Measurements from ENCODE around the gene ANOS1. TPM values are rescaled to one million over a fixed set of nuclear protein-coding genes. Genes with fewer than 3 reads are reported as not detected.

Gene ANOS1
- total RNA-seq, 1 donor from 2014 or later: 0.04 TPM

DNA sequence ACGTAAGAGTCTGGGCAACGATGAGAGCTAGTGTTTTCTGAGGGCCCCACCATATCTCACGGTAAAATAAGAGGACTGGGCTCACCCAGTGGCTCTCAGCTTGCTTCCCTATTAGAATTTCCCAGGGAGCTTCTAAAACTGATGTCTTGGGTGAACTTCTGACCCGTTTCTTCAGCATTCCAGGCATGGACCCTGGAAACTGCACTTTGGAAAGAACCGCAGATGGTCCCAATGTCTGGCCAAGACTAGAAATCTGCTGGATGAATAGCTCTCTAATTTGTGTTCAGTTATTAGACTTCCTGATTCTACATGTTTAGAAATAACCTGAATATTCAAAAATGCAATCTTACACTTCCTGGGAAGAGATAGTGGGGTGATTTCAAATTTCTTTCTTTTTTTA is 127.8 kb downstream of the ANOS1 start:
- Mint-ChIP-seq H3K9me3 (peaks cover 3% of the 10 kb centered on the region), H3K36me3 (ENCODE audit: low read depth) (no peaks in the 10 kb centered on the region), H3K27ac (no peak overlapping the region), H3K27me3 (no peaks in the 10 kb centered on the region), H3K4me1 (no peaks in the 10 kb centered on the region), H3K4me3 (no peak overlapping the region)
- ChIA-PET CTCF (no interaction called here), POLR2A (no interaction called here)
- intact Hi-C loops (cut with micrococcal nuclease): no loop called here
- ATAC-seq (ENCODE audit: low read depth) (no peak), DNase-seq (no peak)
- TF ChIP-seq, protein P1, sequence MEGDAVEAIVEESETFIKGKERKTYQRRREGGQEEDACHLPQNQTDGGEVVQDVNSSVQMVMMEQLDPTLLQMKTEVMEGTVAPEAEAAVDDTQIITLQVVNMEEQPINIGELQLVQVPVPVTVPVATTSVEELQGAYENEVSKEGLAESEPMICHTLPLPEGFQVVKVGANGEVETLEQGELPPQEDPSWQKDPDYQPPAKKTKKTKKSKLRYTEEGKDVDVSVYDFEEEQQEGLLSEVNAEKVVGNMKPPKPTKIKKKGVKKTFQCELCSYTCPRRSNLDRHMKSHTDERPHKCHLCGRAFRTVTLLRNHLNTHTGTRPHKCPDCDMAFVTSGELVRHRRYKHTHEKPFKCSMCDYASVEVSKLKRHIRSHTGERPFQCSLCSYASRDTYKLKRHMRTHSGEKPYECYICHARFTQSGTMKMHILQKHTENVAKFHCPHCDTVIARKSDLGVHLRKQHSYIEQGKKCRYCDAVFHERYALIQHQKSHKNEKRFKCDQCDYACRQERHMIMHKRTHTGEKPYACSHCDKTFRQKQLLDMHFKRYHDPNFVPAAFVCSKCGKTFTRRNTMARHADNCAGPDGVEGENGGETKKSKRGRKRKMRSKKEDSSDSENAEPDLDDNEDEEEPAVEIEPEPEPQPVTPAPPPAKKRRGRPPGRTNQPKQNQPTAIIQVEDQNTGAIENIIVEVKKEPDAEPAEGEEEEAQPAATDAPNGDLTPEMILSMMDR (IDR thresholded peaks at IDR 0.05): no peak

DNA sequence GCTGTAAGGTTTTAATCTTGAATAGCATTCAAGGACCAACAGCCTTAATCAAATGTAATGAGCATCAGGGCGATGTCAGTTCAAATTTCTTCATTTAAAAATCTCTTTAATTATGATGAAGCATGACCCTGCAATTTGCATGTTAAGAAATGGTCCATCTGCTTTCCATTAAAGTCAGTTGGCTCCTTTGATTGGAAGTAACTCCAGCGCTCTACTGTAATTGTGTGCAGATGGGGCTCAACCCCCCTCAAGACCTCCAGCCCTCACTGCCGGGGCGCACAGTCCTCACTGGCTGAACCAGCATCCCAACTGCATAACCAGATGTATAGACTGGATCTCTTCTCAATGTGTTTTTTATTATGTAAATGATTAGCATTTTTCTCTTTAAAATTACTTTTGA is 140.4 kb downstream of the ANOS1 start:
- TF ChIP-seq, protein P1 (IDR thresholded peaks at IDR 0.05): no peak
- H3K27ac Mint-ChIP-seq: no peak overlapping the region
- CTCF ChIA-PET: no interaction called here
- intact Hi-C loops (cut with micrococcal nuclease): no loop called here
- H3K36me3 Mint-ChIP-seq (ENCODE audit: low read depth): no peaks in the 10 kb centered on the region
- no peaks in the 10 kb centered on the region for H3K9me3 Mint-ChIP-seq
- no peak for DNase-seq
- no peaks in the 10 kb centered on the region for H3K27me3 Mint-ChIP-seq
- no peaks in the 10 kb centered on the region for H3K4me1 Mint-ChIP-seq
- no peak for ATAC-seq (ENCODE audit: low read depth)
- POLR2A ChIA-PET: no interaction called here
- H3K4me3 Mint-ChIP-seq: no peak overlapping the region

DNA sequence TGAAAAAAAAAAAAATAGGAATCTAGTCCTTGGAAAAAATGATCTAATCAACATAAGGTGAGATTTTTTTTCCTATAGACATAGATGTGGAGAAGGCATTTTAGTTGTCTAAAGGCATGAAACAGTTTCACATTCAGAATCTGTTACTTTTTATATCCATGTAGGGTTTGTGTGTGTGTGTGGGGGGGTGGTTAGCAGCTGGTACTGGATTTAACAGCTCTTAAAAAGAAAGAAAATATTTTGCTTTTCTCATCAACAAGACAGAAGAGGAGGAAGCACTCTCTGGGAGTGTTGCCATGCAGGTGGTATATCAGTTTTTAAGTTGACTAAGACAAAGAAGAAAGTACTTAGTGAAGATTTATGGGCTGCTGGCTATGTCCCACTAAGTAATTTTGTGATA is 145.0 kb downstream of the ANOS1 start:
- intact Hi-C loops (cut with micrococcal nuclease): no loop called here
- H3K4me3 Mint-ChIP-seq: no peak overlapping the region
- DNase-seq: no peak
- H3K9me3 Mint-ChIP-seq: no peaks in the 10 kb centered on the region
- H3K27ac Mint-ChIP-seq: no peak overlapping the region
- no peak for ATAC-seq (ENCODE audit: low read depth)
- no peaks in the 10 kb centered on the region for H3K36me3 Mint-ChIP-seq (ENCODE audit: low read depth)
- ChIA-PET CTCF (no interaction called here), POLR2A (no interaction called here)
- H3K27me3 Mint-ChIP-seq: no peaks in the 10 kb centered on the region
- H3K4me1 Mint-ChIP-seq: no peaks in the 10 kb centered on the region
- TF ChIP-seq, protein P1 (IDR thresholded peaks at IDR 0.05): no peak

DNA sequence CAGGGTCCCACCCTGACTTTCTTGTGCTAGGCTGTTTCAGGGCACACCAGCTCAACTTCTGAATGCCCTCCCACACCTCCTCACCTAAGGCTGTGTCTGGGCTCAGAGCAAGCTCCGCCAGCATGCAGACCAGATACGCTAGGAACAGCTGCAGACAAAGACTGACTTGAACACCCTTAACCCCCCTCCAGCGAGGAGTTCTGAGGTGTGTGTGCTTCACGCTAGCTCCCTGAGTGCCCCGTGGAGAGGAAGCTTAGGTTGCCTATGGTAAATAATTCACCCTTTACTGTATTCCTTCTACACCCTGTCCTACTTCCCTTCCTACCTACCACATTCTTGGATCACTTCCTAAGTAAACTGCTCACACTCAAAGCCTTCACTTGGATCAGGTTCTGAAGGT is 152.3 kb downstream of the ANOS1 start:
- ChIA-PET POLR2A (no interaction called here), CTCF (no interaction called here)
- H3K27ac Mint-ChIP-seq: no peak overlapping the region
- no peaks in the 10 kb centered on the region for H3K27me3 Mint-ChIP-seq
- H3K4me3 Mint-ChIP-seq: no peak overlapping the region
- H3K36me3 Mint-ChIP-seq (ENCODE audit: low read depth): no peaks in the 10 kb centered on the region
- H3K4me1 Mint-ChIP-seq: no peaks in the 10 kb centered on the region
- H3K9me3 Mint-ChIP-seq: no peaks in the 10 kb centered on the region
- intact Hi-C loops (cut with micrococcal nuclease): no loop called here
- DNase-seq (no peak), ATAC-seq (ENCODE audit: low read depth) (no peak)
- TF ChIP-seq, protein P1 (IDR thresholded peaks at IDR 0.05): no peak

DNA sequence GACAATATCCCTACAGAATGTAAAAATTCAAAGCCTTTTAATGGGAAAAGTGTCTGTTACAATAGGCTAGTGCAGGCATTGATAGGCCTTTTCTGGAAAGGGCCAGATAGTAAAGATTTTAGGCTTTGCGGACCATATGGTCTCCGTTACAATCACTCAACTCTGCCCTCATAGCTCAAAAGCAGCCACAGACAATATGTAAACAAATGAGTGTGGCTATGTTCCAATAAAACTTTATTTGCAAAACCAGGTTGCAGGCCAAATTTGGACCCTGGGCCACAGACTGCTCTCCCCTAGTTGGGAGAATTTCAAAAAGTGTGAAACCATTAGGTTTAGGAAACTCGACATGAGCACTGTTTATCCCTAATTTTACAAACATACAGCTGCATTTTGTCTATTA is 155.1 kb downstream of the ANOS1 start:
- intact Hi-C loops (cut with micrococcal nuclease): no loop called here
- Mint-ChIP-seq H3K4me1 (no peaks in the 10 kb centered on the region), H3K36me3 (ENCODE audit: low read depth) (no peaks in the 10 kb centered on the region), H3K4me3 (no peak overlapping the region), H3K27ac (no peak overlapping the region), H3K9me3 (no peaks in the 10 kb centered on the region), H3K27me3 (no peaks in the 10 kb centered on the region)
- ChIA-PET CTCF (no interaction called here), POLR2A (no interaction called here)
- no peak for ATAC-seq (ENCODE audit: low read depth)
- DNase-seq: no peak
- TF ChIP-seq, protein P1 (IDR thresholded peaks at IDR 0.05): no peak

Data from activated B cell treated with CpG ODN at 0.5 μM for 24 hours (primary cell).